SKM-1 (cell line): ENCODE data around the gene CACNA1A.
A peak's percentile ranks its signal among the peaks of the same experiment; 100 is the strongest.
"Not testable (repeated sequence)": the region's sequence is repeated elsewhere in the genome, so short reads cannot be mapped to it uniquely, and the experiment has no call there.

Source experiments
- DNase-seq: peaks from one replicate; lab custom pipeline; 2025; ENCODE audit not compliant: unreplicated experiment; lab: John Stamatoyannopoulos, UW

CACNA1A gene

DNA sequence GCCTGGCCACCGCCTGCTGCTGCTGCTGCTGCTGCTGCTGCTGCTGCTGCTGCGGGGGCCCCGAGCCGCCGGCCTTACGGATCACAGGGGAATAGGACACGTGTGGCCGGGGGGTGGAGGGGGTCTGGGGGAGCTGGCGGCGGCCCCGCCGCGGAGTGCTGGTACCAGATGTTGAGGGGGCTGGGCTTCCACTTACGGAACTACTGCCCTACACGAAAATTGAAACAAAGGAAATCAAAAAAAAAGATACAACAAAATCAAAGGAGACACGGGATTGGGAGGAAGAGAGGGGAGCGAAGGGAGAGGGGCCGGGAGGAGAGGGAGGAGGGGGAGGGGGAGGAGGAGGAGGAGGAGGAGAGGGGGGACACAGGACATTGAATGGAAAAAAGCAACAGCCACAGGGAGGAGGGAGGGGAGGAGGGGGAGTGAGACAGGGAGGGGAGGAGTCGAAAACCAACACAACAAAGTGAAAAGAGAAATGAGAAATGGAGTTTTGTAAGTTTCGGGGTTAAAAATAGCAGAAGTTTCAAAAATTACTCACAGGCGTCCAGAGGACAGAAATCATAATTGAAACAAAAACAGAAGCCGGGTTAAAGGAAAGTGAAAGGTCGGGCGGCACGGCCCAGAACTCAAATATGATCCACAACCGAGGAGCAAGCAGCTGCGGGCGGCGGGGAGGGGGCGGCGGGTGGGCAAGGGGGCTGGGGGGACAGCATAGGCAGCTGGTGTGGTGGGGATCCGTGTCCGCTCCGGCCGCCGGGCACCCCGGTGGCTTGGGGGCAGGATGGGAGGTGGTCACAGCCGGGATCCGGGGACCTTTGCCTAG, 298.2 kb downstream of the CACNA1A start:
- DNase-seq: peak; percentile 85

DNA sequence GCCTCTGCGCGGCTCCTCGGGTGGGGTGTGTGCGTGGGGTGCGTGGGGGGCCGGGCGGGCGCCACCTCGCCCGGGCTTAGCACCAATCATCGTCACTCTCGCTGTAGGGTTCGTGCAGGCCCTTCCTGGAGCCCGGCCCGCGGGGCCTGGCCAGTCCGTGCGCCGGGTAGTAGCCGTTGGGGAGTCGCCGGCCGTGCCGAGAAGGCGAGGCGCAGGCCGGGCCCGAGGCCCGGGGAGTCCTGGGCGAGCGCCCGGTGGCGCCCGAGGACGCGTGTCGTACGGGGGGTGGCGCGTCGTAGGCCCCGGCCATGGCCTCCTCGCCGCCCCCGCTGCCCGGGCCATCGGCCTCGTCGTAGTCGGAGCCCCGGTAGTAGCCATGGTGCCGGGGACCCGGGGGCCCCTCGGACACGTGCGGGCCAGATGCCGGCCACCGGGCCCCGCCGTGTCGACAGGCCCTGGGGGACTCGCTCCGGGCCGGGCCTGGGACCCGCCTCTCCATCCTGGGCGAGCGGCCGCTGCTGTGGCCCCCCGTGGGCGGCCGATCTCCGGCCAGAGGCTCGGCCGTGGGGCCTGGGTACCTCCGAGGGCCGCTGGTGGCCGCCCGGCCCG, 298.9 kb downstream of the CACNA1A start:
- no peak for DNase-seq

DNA sequence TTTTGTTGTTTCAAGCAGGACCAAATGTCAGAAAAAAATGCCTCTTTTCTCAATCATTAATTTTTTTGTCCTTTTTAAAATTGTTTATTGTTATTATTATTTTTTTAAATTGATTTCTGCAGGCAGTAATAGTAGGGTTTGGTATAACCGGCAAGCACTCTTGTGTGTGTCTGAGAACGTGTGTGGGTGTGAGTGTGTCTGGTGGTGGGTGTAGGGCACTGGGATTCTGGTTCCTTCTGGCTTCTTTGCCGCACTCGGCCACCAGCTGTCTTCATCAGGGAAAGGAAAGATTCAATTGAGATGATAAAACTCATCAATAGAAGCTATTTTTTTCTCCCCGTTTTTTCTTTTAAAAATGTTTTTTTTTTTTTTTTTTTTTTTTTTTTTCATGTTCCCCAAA, 299.7 kb downstream of the CACNA1A start:
- DNase-seq: no peak

DNA sequence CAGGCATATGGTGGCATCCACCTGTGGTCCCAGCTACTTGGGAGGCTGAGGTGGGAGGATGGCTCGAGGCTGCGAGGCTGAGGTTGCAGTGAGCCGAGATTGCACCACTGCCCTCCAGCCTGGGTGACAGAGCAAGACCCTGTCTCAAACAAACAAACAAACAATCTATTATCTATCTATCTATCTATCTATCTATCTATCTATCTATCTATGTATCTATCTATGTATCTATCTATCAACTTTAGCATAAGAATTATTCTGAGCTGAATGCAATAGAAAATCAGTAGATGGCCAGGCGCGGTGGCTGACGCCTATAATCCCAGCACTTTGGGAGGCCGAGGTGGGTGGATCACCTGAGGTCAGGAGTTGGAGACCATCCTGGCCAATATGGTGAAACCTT, 304.2 kb downstream of the CACNA1A start:
- not testable (repeated sequence) for DNase-seq

DNA sequence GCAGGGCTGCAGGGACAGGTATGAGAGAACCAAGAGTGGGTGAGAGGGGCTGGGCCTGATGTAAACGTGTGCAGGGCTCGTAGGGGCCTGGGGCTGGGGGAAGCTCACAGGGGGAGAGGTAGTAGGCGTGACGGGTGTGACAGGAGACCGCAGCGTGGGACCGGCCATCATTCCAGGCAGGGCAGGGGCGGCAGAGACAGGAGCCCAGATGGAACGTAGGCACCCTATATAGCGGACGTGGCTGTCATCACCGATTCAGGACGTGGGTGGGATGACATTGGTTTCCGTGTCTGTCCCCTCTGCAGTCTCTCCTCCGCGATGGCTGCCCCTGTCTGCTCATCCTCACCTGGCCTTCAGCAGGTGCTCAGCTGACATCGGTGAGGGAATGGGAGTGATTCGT, 307.6 kb downstream of the CACNA1A start:
- DNase-seq: no peak

DNA sequence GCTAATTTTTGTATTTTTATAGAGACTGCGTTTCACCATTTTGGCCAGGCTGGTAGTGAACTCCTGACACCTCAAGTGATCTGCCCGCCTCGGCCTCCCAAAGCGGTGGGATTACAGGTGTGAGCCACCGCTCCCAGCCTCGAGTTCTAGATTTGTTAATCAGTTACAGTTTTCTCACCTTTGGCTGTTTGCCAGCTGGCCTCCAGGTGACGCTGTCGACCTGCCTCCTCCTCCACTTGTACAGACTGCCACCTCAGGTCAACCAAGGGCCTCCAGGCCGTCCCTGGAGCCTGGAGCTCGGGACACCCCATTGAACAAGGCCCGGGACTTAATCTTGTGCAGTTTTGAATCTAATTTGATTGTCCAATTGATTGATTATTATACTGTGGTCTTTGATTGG, 310.6 kb downstream of the CACNA1A start:
- no peak for DNase-seq

DNA sequence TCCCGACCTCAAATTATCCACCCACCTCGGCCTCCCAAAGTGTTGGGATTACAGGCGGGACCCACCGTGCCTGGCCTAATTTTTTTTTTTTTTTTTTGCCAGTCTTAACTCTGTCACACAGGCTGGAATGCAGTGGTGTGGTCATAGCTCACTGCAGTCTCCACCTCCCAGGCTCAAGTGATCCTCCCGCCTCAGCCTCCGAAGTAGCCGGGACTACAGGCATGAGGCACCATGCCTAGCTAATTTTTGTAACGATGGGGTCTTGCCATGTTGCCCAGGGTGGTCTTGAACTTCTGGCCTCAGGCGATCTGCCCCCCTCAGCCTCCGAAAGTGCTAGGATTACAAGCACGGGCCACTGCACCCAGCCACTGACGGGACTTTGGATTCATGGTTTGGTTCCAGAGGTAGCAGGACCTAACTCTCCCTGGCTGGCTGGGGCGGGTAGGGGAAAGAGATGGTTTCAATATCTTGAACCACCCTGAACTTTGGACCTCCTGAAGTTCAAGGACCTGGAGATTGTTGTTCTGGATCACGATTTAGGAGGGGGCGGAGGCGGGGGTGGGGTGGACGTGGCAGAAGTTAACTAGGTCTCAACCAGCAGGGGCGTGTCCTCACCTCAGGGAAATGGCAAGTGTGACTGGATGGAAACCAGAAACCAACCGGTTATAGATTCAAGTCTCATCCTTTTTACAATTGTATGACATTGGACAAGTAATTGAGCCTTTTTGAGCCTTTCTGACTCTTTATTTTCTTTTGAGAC, 315.3 kb downstream of the CACNA1A start:
- DNase-seq: no peak

DNA sequence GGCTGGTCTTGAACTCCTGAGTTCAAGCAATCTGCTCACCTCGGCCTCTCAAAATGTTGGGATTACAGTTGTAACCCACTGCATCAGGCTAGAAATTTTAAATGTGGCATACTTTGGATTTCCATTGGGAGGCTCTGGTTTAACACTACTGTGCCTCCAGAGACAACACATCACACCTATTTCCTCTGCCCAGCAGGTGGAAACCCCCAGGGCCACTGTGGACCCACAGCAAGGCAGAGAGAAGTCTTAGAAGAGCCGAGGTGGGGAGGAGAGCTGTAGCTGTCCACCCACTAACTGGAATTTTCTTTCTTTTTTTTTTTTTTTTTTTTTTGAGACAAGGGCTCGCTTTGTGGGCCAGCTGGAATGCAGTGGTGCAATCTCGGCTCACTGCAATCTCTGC, 316.7 kb downstream of the CACNA1A start:
- no peak for DNase-seq

DNA sequence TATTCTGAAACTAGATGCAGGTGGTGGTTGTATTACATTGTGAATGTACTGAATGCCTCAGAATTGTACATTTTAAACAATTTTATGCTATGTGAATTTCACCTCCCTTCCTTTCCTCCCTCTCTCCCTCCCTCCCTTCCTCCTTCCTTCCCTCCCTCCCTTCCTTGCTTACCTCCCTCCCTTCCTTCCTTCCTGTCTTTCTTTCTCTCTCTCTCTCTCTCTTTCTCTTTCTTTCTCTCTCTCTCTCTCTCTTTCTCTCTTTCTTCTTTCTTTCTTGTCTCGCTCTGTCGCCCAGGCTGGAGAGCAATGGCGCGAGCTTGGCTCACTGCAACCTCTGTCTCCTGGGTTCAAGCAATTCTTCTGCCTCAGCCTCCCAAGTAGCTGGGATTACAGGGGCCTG, 318.9 kb downstream of the CACNA1A start:
- DNase-seq: no peak

DNA sequence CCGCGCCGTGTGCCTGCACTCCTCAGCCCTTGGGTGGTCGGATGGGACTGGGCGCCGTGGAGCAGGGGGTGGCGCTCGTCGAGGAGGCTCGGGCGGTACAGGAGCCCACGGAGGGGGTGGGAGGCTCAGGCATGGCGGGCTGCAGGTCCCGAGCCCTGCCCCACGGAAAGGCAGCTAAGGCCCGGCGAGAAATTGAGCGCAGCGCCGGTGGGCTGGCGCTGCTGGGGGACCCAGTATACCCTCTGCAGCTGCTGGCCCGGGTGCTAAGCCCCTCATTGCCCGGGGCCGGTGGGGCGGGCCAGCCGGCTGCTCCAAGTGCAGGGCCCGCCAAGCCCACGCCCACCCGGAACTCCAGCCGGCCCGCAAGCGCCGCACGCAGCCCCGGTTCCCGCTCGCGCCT, 319.6 kb downstream of the CACNA1A start:
- not testable (repeated sequence) for DNase-seq

DNA sequence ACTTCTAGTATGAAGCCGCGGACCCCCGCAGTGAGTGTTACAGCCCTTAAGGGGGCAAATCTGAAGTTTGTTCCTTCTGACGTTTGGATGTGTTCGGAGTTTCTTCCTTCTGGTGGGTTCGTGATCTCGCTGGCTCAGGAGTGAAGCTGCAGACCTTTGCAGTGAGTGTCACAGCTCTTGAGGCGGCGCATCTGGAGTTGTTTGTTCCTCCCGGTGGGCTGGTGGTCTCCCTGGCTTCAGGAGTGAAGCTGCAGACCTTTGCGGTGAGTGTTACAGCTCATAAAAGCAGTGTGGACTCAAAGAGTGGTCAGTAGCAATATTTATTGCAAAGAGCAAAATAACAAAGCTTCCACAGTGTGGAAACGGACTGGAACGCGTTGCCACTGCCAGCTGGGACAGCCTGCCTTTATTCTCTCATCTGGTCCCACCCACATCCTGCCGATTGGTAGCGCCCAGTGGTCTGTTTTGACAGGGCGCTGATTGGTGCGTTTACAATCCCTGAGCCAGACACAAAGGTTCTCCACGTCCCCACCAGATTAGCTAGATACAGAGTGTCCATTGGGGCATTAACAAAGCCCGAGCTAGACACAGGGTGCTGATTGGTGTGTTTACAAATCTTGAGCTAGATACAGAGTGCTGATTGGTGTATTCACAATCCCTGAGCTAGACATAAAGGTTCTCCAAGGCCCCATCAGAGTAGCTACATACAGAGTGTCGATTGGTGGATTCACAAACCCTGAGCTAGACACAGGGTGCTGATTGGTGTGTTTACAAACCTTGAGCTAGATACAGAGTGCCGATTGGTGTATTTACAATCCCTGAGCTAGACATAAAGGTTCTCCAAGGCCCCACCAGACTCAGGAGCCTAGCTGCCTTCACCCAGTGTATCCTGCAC, 320.3 kb downstream of the CACNA1A start:
- not testable (repeated sequence) for DNase-seq

DNA sequence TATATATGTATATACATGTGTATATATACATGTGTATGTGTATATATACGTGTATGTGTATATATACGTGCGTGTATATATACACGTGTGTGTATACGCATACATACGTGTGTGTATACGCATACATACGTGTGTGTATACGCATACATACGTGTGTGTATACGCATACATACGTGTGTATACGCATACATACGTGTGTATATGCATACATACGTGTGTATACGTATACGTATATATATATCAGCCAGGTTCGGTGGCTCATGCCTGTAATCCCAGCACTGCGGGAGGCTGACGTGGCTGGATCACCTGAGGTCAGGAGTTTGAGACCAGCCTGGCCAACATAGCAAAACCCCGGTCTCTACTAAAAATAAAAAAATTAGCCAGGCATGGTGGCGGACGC, 321.4 kb downstream of the CACNA1A start:
- DNase-seq: not testable (repeated sequence)

DNA sequence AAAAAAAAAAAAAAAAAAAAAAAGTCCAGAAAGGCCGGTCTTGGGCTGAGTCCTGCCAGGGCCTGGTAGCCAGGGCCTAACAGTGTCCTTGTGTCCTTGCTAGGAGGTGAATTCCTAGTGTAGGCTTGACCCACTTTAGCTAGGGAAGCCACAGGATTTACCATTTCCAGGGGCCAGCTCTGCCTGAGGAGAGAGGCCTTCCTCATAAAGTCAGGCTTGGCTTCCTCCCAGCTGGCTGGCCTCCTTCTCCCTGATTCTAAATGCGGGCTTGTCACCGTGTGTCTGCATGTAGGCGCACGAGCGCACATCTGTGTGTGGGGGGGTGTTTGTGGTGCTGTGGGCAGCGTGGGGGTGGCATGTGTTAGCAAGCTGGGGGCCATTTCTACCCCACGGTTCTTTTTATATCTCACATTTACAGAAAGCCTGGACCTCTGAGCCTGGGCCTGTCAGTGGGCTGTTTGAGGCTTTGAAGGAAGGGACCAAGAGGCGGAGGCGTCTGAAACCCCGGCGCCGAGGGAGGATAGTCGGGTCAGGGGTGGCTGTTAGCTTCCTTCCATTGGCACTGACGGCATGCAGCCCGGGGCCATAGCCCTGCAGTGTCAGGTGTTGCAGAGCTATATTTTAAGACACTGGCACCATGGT, 324.4 kb downstream of the CACNA1A start:
- peak; percentile 20 for DNase-seq

DNA sequence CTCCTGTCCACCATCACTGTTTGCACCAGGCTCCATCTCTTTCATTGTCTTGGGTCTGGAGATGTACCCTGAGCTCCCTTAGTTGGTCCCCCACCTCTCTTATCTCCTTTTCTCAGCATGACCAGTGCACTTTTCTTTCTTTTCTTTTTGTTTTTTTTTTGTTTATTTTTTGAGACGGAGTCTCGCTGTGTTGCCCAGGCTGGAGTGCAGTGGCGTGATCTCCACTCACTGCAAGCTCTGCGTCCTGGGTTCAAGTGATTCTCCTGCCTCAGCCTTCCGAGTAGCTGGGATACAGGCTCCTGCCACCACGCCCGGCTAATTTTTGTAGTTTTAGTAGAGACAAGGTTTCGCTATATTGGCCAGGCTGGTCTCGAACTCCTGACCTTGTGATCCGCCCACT, 328.0 kb downstream of the CACNA1A start:
- not testable (repeated sequence) for DNase-seq

DNA sequence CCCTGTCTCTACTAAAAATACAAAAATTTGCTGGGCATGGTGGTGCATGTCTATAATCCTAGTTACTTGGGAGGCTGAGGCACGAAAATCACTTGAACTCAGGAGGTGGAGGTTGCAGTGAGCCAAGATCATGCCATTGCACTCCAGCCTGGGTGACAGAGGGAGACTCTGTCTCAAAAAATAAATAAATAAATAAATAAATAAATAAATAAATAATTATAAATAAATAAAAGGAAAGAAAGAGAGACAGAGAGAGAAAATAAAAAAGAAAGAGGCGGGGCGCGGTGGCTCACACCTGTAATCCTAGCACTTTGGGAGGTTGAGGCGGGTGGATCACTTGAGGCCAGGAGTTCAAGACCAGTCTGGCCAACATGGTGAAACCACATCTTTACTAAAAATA, 328.7 kb downstream of the CACNA1A start:
- DNase-seq: not testable (repeated sequence)

DNA sequence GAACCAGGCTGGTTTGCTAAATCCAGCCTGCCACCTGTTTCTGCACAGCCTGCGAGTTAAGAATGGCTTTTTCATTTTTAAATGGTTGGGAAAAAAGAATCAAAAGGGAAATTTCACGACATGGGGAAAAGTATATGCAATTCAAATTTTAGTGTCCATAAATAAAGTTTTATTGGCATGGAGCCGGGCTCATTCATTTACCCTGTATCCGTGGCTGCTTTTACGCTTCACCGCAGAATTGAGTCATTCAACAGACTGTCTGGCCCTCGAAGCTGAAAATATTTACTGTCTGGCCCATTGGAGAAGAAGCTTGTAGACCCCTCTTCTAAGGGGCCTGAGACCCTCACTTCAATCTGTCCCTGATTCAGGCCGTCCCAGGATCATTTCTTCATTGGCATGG, 329.9 kb downstream of the CACNA1A start:
- no peak for DNase-seq

DNA sequence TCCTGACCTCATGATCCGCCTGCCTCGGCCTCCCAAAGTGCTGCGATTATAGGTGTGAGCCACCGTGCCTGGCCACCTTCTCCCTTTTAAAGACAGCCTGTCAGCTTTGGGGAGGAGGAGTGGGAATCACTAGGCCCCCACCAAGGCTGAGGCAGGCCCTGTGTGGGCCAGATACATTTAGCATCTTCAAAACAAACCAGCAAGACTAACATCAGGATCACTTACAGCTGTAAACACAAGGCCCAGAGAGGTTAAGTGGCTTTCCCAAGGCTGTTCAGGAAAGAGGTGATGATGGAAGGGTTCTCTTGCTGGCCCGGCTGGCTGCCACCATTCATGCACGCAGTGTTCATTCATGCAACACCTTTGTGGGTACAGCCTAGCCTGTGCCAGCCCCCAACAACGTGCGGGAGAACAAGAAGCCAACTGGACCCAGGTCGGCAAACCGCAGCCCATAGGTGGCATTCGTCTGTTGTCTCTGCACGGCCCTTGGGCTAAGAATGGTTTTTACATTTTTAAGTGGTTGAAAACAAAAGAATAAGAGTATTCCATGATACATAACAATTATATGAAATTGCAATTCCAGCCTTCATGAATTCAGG, 333.0 kb downstream of the CACNA1A start:
- no peak for DNase-seq

DNA sequence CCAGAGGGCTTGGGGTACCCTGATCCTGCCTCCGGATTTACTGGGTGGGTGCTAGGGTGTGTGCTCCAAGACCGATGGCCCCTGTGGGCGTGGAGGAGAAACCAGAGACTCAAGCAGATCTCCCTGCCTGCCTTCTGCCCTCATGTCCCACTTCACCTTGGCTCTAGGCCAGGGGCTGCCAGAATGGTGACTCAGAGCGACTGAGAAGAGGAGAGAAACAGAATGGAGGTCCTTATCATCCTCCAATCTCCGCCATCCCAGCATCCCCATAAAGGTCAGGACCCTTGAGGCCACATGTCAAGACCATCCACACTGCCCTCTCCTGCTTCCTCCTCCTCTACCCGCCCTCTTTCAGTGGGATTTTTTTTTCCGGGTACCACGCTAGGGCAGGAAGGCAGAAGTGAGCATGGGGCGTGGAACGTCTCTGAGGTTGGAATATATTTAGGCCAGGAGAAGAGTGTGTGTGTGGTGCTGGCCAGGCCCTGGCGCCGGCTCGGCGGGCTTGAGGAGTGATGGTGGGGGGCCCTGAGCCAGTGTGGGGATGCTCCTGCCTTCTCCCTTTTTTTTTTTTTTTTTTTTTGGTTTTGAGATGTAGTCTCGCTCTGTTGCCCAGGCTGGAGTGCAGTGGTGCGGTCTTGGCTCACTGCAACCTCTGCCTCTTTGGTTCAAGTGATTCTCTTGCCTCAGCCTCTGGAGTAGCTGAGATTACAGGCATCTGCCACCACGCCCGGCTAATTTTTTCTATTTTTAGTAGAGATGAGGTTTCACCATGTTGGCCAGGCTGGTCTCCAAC, 333.7 kb downstream of the CACNA1A start:
- no peak for DNase-seq

DNA sequence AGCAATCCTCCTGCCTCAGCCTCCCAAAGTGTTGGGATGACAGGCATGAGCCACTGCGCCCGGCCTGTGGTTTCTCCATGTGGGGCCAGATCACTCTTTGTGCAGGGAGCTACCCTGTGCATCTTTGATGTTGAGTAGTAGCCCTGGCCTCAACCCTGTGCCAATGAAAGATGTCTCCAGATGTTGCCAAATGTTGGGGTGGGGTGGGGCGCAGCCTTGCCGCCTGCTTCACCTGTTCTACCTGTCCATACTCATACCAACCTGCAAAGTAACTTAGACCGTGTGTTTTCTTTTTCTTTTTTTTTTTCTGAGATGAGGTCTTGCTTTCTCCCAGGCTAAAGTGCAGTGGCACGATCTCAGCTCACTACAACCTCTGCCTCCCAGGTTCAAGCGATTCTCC, 335.1 kb downstream of the CACNA1A start:
- DNase-seq: no peak
